Activated T-cell treated with anti-CD3 and anti-CD28 coated beads, Interleukin-2, amount 50 U/mL, for 1 hour (primary cell): ENCODE data around the gene LDLRAD4.

ENCODE experiments used
- DNase-seq: peaks from one replicate; pipeline ENCODE4 v3.0.0-alpha.2; 2020

Gene LDLRAD4

DNA sequence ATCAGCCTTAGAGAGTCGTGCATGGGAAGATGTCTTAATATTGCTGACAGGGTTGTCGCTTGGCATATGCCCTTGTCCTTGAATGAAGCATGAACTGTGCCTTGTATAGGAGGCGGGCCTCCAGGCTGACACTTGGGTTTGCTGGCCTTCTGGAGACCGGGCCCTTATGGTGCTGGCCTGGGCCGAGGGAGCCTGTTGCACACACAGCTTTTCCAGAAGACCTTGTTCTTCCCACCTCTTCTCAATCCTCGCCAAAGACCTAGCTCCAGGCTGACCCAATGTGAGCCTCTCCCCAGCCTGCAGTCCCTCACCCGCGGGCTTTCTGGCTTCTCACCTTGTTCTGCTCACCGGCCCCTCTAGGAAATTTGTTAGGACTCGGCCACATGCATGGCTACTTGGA is 308.7 kb downstream of the LDLRAD4 start:
- no peak for DNase-seq

DNA sequence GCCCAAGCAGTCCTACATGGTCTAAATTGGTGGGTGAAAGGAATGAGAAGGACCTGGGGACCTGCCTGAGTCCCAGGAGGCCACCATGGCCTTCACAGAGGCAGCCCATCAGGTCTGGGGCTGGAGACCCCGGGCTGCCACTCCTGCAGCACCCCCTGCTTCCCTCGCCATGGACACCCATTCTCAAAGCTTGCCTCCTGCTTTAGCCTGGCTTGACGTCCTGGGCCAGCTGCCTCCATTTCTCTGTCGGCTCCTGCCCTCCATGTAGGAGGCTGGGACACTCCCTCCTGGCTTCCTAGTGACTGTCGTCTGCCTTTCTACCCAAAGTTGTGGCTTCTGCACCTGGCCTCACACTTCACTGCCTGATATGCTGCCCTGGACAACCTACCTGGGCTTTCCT is 309.2 kb downstream of the LDLRAD4 start:
- DNase-seq = no peak

DNA sequence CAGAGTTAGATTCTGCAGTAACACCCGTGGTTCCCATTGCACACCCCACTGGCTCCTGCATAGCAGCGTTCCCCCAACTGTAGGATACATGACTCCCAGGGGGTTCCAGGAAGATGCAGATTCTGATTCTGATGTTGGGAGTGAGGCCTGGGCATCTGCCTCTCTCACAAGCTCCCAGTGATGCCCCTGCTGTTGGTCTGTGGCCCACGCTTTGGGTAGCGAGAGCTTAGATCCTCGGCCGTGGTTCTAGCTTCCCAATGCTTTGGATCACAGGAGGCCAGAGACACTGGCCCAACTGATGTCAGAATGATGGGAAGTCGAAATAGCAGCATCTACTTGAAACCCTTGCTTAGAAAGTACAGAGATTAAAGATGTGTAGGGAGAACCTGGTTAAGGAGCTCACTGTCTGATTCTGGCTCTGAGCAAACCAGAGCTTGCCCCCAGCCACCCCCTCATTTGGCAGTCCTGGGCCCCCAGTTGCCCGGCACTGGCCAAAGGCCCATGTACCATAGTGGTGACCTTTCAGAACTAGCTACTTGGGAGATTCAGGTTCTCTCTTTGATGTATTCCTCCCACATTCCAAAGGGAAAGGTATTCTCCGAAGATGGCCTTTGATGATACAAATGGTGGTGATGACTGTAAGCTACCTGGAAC is 310.3 kb downstream of the LDLRAD4 start:
- no peak for DNase-seq

DNA sequence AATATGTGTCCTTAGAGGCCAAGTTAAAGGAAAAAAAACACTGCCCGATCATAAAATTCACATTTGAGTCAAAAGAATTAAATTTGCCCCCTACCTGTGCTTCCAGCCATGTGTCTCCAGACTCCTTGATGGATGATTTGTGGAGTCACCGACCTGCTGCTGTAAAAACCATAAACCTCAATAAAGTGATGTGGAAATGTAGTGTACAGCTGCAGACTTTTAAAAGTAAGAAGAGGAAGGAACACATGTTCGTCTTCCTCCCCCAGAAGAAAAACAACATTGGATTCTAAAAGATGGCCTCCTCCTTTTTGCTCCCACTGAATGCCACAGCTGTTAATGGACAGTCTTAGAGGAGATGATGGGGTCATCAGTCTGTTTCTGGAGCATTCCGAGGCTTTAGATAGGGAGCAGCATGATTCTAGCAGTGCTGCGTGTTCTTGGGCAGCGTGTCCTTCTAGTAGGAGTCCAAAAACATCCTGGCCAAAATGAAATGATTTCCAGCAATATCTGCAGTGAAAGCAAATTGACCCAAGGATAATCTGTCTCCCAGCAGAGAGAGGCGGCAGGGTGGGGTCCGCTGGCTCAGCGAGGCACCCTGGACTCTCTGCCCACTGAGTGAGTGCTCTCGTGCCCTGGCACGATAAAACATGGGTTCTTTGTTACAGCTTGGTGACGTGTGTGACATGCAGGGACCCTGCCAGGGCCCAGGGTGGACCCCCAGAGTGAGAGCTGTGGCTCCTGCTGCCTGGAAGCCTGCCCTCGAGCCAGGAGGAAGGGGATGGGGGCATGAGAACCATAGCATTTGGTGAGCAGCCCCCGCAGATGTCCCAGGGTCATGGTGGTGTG is 311.7 kb downstream of the LDLRAD4 start:
- DNase-seq = no peak

DNA sequence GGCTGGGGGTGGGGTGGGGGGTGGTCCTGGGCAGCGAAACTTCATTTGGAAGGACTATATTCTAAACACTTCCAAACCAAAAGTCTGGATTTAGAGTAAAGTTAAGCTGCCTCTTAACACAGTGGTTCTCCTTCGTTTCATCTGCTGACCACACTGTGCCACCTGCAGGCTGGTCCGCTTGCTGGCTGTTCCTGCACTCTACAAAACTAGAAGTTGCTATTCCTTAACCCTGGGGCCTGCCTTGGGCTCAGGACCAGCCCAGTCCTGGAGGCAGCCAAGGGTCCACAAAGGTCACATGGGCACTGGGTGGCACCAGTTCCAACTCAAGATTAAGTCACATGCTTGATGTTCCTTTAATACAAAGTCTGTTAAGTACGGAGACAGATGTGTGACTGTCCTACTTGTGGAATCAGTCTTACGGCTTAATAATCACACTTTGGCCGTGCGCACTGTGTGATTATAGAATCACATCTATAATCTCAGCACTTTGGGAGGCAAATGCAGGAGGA is 312.4 kb downstream of the LDLRAD4 start:
- DNase-seq = no peak

DNA sequence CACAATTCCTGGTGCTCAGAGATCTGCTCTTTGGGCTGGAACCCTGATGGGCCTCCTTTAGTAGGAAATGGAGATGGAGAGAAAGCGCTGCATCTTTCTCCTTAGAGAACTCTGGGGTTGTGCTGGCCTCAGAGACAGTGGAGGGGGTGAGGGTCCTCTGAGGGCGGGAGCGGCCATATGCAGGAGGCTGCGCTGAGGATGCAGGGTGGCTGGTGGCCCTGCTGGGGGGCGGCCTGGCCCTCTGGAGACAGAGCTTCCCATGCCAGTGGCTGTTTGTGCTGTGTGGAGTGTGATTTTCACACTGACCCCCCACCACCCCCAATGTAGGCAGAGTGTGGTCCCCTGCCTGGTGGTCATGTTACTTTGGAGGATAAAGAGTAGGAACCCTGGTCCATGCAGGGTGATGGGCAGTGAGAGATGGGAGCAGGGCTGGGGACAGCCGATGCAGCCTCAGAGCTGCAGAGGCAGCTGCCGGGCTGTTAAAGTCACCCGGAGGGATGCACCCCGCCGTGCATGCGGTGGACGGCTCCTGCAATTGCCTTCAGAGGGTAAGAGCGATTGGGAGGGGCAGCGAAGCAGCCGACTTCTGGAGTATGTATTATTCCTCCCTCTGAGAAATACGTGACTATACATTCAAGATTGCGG is 313.2 kb downstream of the LDLRAD4 start:
- no peak for DNase-seq

DNA sequence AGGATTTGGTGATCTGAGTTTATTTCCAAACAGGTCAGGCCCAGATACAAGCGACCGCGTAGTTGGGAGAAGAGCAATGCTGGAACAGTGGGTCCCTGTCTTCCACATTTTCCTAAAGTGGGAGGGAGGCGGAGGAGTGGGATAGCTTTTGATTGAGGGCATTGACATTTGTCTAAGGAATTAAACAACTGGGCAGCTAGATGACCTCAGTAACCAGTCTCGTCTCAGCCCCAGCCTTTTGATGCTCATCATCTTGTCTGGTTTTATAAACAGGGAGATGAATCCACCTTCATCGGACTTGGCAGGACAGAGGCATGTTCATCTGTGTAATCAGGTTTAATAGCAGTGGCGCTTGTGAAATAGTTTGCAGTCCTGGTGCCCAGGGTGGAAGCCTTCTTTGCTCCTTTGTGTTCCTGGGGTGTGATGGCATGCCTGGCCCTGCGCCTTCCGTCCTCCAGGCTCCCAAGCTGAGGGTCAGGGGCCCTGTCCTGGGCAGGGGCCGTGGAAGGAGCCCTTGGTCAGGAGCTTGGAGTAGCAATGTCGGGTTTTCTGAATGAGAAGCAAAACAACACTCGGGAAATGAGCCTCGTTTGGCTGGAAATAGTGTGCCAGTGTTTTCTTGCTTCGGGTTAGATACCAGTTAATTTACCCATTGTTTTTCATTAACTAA is 314.0 kb downstream of the LDLRAD4 start:
- no peak for DNase-seq

DNA sequence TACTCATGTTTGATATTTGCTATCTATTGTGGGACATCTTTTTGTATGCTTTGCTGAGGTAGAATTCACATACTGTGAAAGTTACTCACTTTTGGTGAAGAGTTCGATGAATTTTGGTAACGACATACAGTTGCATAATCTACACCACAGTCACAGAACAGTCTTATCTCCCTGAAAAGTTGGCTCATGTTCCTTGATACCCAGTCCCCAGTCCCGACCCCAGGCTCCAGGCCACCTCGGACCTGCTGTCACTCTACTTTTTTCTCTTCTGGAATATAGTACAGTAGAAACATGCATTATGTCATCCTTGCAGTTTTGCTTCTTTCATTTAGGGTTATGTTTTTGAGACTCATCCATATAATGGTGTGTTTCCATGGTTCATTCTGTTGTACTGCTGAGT is 316.1 kb downstream of the LDLRAD4 start:
- DNase-seq = no peak

DNA sequence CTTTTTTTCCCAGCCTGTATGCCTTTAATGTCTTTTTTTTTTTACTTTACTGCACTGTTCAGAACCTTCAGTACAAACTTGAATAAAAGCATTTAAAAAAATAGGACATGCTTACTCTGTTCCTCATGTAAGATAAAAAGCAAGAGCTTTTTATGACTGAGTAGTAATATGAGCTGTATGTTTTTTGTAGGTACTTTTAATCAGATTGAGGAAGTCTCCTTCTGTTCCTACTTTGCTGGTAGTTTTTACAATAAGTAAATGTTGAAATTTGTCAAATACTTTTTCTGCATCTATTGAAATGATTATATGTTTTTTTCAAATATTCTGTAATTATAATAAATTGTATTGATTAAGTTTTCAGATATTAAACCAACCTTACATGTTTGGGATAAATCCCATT is 318.0 kb downstream of the LDLRAD4 start:
- DNase-seq = no peak

DNA sequence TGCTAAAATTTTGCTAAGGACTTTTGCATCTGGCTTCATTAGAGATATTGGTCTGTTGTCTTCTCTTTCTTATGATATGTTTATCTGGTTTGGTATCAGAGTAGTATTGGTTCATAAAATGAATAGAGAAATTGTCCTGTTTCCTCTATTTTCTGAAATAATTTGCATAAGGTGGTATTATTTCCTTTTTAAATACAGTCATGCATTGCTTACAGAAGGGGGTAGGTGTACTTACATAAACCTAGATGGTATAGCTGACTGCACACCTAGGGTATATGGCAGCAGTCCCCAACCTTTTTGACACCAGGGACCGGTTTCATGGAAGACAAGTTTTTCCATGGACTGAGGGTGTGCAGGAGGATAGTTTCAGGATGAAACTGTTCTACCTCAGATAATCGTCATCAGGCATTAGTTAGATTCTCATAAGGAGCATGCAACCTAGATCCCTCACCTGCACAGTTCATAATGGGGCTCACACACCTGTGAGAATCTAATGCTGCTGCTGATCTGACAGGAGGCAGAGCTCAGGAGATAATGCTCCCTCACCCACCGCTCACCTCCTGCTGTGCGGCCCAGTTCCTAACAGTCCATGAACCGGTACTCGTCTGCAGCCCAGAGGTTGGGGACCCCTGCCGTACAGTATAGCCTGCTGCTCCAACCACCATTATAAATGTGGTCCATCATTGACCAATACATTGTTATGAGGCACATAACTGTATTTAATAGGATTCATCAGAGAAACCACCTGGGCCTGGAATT is 318.6 kb downstream of the LDLRAD4 start:
- DNase-seq = no peak

DNA sequence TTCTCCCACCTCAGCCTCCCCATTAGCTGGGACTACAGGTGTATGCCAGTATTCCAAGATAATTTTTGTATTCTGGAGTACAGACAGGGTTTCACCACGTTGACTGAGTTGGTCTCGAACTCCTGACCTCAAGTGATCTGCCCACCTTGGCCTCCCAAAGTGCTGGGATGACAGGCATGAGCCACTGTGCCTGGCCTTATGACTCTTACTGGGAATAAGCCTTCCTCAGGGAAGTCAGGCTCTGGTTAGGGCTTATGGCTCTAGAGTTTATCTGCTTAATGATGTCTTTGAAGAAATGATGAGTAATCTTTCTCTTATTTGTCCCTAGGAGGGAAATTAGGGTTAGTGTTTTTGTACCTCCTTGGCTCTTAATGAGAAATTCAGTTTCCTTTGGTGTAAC is 320.1 kb downstream of the LDLRAD4 start:
- DNase-seq = no peak

DNA sequence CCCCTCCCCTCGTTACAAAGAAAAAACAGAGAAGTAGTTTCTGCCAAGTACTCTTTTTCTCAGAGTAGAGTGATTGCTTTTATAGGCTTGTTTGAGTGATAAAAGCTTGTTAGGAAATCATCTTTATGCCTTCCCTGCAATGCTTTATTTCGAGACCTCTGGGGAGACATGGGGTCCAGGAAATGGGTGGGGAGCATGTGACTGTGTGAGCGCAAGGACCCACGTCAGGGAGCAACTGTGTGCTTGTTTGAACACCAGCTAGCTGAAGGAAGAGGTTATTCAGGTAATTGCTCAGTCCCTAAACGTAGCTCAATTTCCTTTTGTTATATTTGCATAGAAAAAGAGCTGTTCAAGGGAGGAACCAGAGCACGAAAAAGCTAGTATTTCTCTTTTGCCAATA is 320.5 kb downstream of the LDLRAD4 start:
- DNase-seq = peak; percentile 44

DNA sequence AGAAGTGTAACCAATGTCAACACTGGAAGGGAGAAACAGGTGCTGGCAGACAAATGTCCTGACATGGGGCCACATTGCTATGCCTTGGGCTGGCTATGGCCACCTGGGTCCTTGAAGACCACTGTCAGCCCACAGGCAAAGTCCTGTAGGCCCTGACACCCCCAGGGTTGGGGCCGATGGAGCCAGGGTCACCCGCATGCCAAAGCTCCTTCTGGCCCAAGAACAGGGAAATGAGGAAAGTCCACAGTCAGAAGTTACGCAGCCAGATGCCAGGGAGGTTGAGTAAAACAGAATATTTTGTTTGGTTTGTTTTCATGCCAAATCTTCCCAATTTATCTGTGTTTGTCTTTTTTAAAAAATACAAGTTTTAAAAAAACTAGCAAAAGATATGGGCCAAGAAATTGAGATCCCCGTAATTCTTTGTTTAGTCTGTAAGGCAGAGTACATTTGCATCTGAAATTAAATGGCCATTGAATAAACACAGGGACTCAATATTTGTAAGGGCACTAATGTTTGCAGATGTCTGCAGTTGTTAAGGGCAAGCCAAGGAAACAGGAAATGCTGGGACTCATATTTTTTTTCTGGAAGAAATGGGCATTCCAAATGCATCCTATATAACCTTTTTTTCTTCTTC is 321.4 kb downstream of the LDLRAD4 start:
- no peak for DNase-seq

DNA sequence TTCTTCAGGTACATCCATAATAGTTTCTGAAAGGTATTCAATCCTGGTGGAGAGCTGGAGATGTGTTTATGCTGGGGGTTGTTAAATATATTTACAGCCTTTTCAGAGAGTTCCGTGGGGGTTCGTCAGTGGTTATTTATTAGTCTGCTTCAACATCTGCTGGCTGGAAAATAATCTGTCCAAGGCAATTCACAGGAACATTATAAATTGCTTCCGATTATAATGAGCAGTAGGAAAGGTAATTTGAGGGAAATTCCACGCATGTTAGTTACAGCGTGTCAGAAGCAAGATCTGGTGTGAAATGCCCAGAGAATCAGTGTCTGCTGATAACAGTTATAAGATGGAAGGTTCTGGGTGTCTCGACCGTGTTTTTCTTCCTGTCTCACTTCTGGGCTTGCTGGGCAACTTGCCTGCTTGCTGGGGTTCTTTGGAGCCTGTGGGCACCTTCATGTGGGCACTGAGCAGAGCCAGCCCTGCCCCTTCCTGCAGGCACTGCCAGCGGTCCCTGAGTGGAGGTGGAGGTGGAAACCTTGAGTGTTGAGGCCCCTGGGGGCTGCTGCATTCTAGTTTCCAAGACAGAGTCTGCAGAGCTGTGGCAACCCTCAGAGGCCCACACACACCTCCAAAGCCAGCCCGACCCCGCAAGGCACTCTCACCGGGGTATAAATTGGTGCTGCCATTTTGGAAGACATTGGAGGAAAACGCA is 322.1 kb downstream of the LDLRAD4 start:
- DNase-seq = peak; percentile 57

DNA sequence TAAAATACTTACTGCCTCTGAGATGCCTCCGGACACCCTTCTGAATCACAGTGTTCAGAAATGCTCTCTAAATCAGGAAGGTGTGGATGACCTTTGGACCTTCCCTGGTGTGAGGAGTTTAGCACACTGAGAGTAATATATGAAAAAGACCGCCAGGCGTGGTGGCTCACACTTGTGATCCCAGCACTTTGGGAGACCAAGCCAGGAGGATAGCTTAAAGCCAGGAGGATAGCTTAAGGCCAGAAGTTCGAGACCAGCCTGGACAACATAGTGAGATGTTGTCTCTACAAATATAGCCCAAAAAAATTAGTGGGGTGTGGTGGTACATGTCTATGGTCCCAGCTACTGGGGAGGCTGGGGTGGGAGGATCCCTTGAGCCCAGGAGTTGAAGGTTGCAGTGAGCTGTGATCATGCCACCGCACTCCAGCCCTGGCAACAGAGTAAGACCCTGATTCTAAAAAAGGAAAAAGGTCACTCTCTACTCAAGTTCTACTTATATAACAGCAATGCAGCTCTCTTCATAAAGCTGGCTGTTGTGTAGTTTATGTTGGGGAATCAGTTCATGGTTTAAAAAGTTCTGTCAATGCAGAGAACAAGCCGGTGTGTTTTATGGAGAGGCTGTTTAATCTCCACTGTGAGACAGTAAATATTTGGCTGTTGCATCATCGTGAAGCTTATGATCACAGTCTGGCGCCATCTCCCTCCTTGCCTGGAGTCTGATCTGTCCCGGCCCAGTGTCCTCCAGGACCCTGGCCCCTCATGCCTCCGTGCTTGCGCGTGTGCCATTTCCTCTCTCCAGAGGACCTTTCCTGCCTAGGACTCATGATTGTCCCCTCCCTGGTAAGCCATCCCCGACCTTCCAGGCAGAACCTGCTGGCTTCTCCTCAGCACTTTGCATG is 323.3 kb downstream of the LDLRAD4 start:
- no peak for DNase-seq

DNA sequence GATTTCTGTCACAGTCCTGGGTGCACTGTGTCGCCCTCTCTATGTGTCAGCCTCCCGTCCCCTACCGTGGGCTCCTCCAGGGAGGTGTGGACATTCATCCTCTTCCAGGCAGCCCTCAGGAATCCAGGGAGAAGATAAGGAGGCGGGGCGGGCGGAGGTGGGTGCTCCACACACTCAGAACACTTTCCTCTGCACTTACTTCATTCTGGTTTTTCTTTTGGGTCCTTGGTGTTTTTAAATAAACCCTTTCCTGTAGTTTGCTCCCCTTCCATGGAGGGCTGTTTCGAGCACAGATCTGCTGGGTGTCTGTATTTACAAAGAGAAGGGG is 323.9 kb downstream of the LDLRAD4 start:
- DNase-seq = no peak

DNA sequence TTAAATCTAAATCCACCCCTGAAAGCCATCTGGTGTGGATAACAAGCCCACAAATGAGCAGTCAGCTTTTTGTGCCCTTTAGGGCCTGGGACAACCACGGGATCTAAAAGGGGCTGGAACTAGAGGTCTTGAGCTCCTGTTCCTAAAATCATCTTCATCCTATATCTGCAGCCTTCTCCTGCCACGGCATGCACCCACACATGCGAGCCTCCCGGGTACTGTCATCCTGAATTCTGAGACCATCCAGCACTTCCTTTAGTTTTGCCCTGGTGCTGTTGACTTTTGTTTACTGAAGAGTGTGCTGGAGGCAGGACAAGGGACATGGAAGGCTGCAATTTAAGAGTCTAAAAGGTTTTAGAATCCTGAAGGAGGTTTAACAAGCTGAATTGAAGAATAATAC is 324.6 kb downstream of the LDLRAD4 start:
- no peak for DNase-seq

DNA sequence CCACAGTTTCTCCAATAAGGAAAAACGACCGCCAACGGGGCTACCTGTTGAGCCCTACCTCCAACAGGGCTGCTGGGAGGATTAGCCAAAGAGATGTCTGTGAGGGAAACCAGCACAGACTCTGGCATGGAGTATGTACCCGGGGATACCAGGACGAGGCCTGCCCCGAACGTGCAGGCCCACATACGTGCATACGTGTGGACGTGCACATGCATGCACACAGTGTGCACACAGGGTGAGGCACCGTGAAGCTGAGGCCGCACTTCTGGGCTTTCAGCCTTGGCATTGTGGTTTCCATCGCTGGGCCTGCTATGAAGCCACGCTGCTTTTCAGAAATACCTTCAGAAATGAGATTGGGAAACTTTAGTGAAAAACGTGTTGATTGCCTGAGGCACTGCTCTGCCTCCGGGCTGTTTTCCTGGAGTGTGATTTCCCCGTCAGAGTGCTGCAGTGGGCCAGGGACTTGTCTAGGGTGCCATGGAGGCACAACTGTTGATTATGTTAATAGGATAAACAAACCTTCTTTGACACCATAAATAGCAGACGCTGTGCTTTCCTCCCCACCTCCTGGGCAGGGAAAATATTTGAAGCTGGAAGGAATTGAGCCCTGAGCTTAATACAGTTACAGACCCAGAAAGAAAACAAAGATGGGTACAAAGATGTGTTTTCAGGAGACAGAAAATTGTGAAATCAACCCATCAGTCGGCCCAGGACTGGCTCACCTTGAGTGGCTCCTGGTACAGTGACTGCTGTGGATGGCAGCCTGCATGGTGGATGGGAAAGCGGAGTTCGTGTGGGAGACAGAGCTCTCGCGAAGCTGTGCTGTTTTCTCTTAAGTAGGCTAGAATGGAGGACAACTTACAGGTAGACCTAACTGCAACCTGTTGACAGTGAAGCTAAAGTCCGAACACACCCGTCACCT is 325.5 kb downstream of the LDLRAD4 start:
- DNase-seq = no peak

DNA sequence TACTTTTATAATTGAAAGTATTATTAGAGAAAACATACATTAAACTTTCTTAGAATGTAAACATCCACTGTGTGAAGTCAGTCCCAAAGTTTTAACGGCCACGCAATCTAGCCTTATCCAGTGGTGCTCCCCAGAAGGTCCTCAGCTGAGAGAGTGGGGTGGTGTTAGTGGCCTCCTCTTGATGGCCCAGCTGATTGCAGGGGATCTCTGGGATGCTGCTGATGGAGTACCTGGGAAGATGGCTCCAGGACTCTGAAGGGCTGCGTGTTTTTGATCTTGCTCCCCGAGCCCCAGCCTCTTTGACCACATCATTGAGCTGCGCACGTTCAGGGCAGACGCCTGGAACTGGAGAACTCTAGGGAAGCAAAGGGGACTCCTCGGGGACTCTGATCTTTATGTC is 326.4 kb downstream of the LDLRAD4 start:
- DNase-seq = no peak
